Adrenal gland (tissue), 12 donors: Measurements from ENCODE around the gene CRYBG2. TPM values are rescaled to one million over a fixed set of nuclear protein-coding genes. Genes with fewer than 3 reads are reported as not detected.
A peak's percentile ranks its signal among the peaks of the same experiment; 100 is the strongest.
"Not testable (repeated sequence)": the region's sequence is repeated elsewhere in the genome, so short reads cannot be mapped to it uniquely, and the experiment has no call there.

ENCODE experiments used
- DNase-seq, 7 donors: peaks; one replicate each; pipeline ENCODE4 v3.0.0-alpha.2; 2019 to 2020
- H3K27ac ChIP-seq, 5 donors: fragments of 200-600 bp; sonication (generic) in 4 of 5; 1 replicate in 3 of 5; 2 replicates in 2 of 5; pipeline versions ENCODE4 v1.5.1 to v1.8.0; 2016 to 2020; ENCODE audit warnings: mild to moderate bottlenecking in 1 of 5
- H3K27me3 ChIP-seq: fragments of 200-600 bp; 2 replicates; pipeline ENCODE4 v1.8.0; 2021
- H3K36me3 ChIP-seq, 2 donors: fragments of 200-600 bp; replicated peaks in 1 of 2; 1 replicate in 1 of 2; 2 replicates in 1 of 2; pipeline versions ENCODE4 v1.5.1 to v1.8.0; 2018 to 2022
- H3K4me1 ChIP-seq, 2 donors: fragments of 200-600 bp; replicated peaks in 1 of 2; 1 replicate in 1 of 2; 2 replicates in 1 of 2; pipeline versions ENCODE4 v1.5.1 to v1.8.0; 2018 to 2021
- H3K4me3 ChIP-seq, 4 donors: fragments of 200-600 bp; sonication (generic) in 3 of 4; one replicate each; pipeline ENCODE4 v1.5.1; 2016 to 2018
- H3K9me3 ChIP-seq, 3 donors: fragments of 200-600 bp; sonication (generic) in 1 of 3; replicated peaks in 1 of 3; 1 replicate in 2 of 3; 2 replicates in 1 of 3; pipeline versions ENCODE4 v1.5.1 to v1.8.0; 2016 to 2021
- POLR2A ChIP-seq, 2 donors: fragments of 450-650 bp; IDR thresholded peaks; one replicate each; pipeline ENCODE4 v1.6.1; 2017; ENCODE audit warnings: antibody characterized with exemption in 2 of 2, mild to moderate bottlenecking in 2 of 2, moderate library complexity in 1 of 2
- WGBS, 4 donors: extraction: QIAGEN DNeasy Blood & Tissue Kit in 2 of 4; methylation state at CpG; one replicate each; pipeline versions ENCODE4 v1.1.5 to v1.1.7; 2013 to 2017; 5-methylcytosine and 5-hydroxymethylcytosine counted together
- intact Hi-C, 2 donors: fragments of 100-400 bp; cut with DNase I; formaldehyde crosslinking; loops; one replicate each; pipeline versions ENCODE4 v1.14.1 to v1.15.0; 2022 to 2023
- polyA plus RNA-seq, 3 donors: library from polyadenylated mRNA; stranded (reverse); fragments of 200-250 nt in 2 of 3; fragments of 350-450 nt in 1 of 3; fragmentation: Illumina TruSeq in 1 of 3; extraction: RNeasy Lipid Tissue Mini Kit (QIAGEN cat#74804) in 1 of 3; gene quantifications; one replicate each; pipeline ENCODE4 v1.2.3, GENCODE V29; 2013 to 2014
- total RNA-seq, 9 donors: library from RNA; depleted of rRNA in 4 of 9; stranded (reverse); fragments of >200 nt in 4 of 9; fragments of 120-200 nt in 1 of 9; fragmentation: NEBNext Ultra II Directional in 1 of 9; extraction: Animal tissue kit (Norgen Biotek cat#: 25700) in 1 of 9; gene quantifications; one replicate each; pipeline versions ENCODE4 v1.1.0 to v1.2.4, GENCODE V29; 2013 to 2023
- TF ChIP-seq, protein P1 (sequence below), 6 experiments: fragments of 450-650 bp in 4 of 6; fragments of 200-600 bp in 2 of 6; sonication (generic) in 1 of 6; IDR thresholded peaks; 1 replicate in 5 of 6; 2 replicates in 1 of 6; pipeline versions ENCODE4 v1.5.1 to v1.8.0; 2016 to 2021; ENCODE audit warnings: antibody characterized with exemption in 6 of 6, mild to moderate bottlenecking in 2 of 6, moderate library complexity in 1 of 6
- donor health status: healthy with polysubstance abuse.
- donor health status: Bipolar disorder and iron deficiency.
- donor health status: DM: yes; HTN: yes; CAD: no.
- donor health status: DM: no; HTN: no; CAD: no.
- donor health status: DM: no; HTN: no; CAD: no.
- donor health status: DM: yes; HTN: yes; CAD: no.

The CRYBG2 gene
- total and polyA plus RNA-seq, 12 donors: 0.17 to 0.48 (median 0.20) TPM; not detected in 9

DNA sequence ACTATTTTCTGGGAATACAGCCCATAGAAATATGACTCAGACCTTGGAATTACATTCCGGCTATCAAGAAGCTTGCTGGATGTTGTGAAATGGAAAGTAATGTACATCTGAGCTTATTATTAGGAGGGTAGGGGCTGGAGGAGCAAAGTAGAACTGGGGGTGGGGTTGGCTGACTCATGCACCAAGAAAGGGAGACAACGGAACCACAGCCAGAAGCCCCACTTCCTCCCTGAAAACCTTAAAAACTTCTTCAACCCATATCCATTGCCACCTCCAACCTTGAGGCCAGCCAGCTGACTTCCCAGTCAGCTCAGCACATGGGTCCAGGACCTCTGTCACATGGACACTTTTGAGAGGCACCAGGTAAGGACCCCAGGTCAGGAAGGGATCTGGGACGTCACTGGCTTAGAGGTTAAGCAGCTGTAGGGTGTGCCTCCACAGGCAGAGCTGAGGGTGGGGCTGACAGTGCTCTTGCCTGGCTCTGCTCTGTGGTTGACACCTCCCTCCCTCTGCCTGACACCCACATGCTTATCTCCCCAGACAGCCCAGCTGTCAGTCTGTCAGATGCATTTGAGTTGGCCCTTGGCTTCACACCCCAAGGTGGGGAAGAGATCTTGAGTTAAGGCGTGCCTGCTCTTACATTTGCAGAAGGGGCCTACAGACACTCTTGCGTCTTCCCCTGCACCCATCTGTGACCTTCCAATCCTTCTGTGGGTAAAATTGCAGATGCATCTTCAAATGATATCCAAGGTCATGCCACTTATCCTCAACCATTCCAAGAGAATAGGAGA lies 24.4 kb upstream of the CRYBG2 start:
- no peak overlapping the region for H3K4me3 ChIP-seq
- DNase-seq: peak in 5 of 7 donors; percentile 18 to 54 (median 45)
- 32 to 49% (median 40%) methylated on average over 4 to 5 of the region's 5 CpGs for WGBS, 4 donors
- H3K27me3 ChIP-seq: peaks cover 3% of the 10 kb centered on the region
- no peaks in the 10 kb centered on the region for H3K9me3 ChIP-seq
- H3K27ac ChIP-seq: peak overlapping the region in 1 of 5 donors; percentile 16
- intact Hi-C loops: no loop called here
- no peaks in the 10 kb centered on the region for H3K36me3 ChIP-seq
- TF ChIP-seq POLR2A (IDR thresholded peaks at IDR 0.05): no peak
- TF ChIP-seq, protein P1, sequence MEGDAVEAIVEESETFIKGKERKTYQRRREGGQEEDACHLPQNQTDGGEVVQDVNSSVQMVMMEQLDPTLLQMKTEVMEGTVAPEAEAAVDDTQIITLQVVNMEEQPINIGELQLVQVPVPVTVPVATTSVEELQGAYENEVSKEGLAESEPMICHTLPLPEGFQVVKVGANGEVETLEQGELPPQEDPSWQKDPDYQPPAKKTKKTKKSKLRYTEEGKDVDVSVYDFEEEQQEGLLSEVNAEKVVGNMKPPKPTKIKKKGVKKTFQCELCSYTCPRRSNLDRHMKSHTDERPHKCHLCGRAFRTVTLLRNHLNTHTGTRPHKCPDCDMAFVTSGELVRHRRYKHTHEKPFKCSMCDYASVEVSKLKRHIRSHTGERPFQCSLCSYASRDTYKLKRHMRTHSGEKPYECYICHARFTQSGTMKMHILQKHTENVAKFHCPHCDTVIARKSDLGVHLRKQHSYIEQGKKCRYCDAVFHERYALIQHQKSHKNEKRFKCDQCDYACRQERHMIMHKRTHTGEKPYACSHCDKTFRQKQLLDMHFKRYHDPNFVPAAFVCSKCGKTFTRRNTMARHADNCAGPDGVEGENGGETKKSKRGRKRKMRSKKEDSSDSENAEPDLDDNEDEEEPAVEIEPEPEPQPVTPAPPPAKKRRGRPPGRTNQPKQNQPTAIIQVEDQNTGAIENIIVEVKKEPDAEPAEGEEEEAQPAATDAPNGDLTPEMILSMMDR (IDR thresholded peaks at IDR 0.05): no peak
- no peaks in the 10 kb centered on the region for H3K4me1 ChIP-seq

DNA sequence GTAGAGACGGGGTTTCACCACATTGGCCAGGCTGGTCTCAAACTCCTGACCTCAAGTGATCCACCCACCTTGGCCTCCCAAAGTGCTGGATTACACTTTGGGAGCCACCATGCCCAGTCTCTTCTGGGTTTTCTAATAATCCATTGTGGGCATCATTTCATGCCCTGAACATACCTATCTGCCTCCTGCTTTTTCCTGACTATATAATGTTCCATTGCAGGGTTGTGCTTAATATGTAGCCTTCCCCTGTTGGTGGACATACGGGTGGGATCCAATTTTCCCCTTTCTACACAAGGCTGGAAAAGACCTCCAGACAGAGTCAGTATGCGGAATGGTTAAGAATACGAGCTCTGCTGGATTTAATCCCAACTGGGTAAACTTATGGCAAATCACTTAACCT lies 22.1 kb upstream of the CRYBG2 start:
- Histone ChIP-seq H3K27me3 (no peaks in the 10 kb centered on the region), H3K27ac (no peak overlapping the region), H3K36me3 (no peaks in the 10 kb centered on the region), H3K4me1 (no peaks in the 10 kb centered on the region), H3K9me3 (no peaks in the 10 kb centered on the region), H3K4me3 (no peak overlapping the region)
- DNase-seq: no peak
- 75 to 93% (median 86%) methylated on average over 4 of the region's 4 CpGs for WGBS, 4 donors
- TF ChIP-seq POLR2A (IDR thresholded peaks at IDR 0.05): no peak
- TF ChIP-seq, protein P1 (IDR thresholded peaks at IDR 0.05): no peak
- intact Hi-C loops: no loop called here

DNA sequence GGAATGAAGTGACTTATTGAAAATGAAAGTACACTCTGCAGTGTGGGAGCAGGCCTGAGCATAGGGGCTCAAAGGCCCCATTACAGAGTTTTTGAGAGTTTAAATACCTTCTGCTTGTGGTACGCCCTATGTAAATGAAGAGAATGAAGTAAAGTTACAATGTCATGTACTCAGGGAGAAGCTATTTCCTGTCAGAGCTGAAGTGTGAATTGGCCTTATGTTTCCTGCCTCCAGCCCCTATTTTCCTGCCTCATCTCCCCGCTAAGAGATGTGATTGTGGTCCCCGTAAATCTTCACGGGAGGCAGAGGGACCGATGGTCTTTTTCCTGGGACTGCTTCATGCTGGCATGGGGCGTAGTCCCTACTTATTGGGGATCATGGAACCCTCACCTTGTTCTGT lies 21.2 kb upstream of the CRYBG2 start:
- H3K27ac ChIP-seq: no peak overlapping the region
- intact Hi-C loops: no loop called here
- H3K9me3 ChIP-seq: no peaks in the 10 kb centered on the region
- TF ChIP-seq POLR2A (IDR thresholded peaks at IDR 0.05): no peak
- TF ChIP-seq, protein P1 (IDR thresholded peaks at IDR 0.05): no peak
- no peaks in the 10 kb centered on the region for H3K36me3 ChIP-seq
- no peaks in the 10 kb centered on the region for H3K27me3 ChIP-seq
- no peaks in the 10 kb centered on the region for H3K4me1 ChIP-seq
- DNase-seq: no peak
- 57 to 67% (median 63%) methylated on average over 6 of the region's 6 CpGs for WGBS, 4 donors
- no peak overlapping the region for H3K4me3 ChIP-seq

DNA sequence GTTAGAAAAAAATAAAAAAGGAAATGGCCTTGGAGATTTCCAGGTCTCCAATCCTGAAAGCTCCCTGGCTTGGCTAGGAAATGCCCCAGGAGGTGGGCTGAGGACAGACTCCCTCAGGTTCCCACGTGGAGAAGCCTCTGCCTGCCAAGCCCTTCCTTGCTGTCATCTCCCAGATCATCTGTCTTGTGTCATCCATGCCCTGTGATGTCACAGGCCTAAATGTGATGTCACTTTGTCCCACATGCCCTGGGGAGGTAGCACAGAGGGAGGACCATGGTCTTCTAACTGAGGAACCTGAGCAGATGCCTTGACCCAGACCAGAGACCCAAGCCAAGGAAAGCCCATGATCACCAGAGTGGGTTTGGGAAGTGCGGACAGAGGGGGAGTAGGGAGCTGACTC lies 20.4 kb upstream of the CRYBG2 start:
- H3K36me3 ChIP-seq, H3K4me1 ChIP-seq, H3K4me3 ChIP-seq, H3K9me3 ChIP-seq, intact Hi-C loops, H3K27ac ChIP-seq, DNase-seq, H3K27me3 ChIP-seq: not testable (repeated sequence)
- WGBS, 4 donors: 38 to 58% (median 51%) methylated on average over 2 of the region's 2 CpGs

DNA sequence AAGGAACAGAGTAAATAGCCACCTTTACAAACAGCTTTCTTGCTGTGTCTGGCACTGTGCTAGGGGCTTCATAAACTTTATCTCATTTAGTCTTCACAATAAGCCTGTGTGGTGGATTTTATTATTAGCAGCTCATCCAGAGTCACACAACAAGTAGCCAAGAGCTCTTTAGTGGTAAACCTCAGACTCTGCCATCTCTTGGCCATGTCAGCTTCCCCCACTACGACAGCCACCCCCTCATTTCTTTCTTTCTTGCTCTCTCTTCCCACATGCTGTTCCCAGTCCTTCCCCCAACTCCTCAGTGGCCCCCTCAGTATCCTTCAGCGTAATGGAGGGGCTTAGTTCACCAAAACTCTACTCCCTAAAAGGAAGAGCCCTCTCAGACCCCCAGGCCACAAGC lies 19.9 kb upstream of the CRYBG2 start:
- intact Hi-C loops: no loop called here
- no peak overlapping the region for H3K4me3 ChIP-seq
- TF ChIP-seq, protein P1 (IDR thresholded peaks at IDR 0.05): no peak
- TF ChIP-seq POLR2A (IDR thresholded peaks at IDR 0.05): no peak
- H3K9me3 ChIP-seq: no peaks in the 10 kb centered on the region
- H3K4me1 ChIP-seq: no peaks in the 10 kb centered on the region
- no peak for DNase-seq
- peaks cover 5% of the 10 kb centered on the region for H3K27me3 ChIP-seq
- no peak overlapping the region for H3K27ac ChIP-seq
- H3K36me3 ChIP-seq: no peaks in the 10 kb centered on the region
- 62 to 73% (median 68%) methylated on average over 2 of the region's 2 CpGs for WGBS, 4 donors
